ENCODE results near the gene IRX2.

Gene IRX2

DNA sequence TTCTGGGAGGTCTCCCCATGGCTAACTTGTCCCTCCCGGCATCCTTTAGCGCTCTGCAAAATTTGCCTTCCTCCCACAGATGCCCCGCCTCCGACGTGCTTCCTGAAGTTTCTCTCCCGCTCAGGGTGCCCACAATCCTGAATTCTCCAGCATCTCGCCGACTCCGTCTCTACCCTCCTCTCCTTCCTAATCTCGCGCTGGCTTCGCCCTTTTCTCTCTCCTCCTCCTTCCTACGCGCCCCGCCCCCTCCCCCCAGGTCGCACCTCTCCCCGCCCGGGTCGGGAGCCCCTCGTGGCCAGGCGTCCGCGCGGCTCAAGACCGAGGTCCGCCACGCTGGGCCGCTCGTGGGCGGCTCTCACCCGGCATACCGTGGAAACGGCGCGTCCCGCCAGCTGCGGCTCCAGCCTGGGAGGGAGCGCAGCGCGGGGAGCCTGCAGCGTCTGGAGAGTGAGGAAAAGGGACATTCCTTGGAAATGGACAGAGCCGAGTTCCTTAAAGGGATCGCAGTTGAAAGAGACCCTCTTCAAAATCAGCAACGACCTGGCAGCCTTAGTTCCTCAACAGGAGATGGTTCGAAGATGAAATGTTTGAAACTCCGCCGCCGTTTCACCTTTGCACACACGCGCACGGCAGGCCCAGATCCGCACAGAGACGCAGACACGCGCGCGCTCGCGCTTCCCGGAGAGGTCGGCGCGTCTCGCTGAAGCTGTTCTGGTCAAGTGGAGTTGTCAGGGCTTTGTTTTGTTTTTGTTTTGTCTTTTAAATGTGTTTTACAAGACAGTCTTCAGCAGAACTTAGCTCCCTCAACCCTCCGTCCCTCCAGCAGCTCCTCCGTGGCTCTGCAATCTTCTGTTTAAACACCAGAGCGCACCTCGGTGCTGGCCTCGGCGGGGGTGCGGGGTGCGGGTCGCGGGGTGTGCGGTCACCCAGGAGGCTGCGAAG is 5.0 kb upstream of the IRX2 start:
- no peak for DNase-seq (ENCODE audit: low read depth in 1 of 2, low spot score in 1 of 2)

DNA sequence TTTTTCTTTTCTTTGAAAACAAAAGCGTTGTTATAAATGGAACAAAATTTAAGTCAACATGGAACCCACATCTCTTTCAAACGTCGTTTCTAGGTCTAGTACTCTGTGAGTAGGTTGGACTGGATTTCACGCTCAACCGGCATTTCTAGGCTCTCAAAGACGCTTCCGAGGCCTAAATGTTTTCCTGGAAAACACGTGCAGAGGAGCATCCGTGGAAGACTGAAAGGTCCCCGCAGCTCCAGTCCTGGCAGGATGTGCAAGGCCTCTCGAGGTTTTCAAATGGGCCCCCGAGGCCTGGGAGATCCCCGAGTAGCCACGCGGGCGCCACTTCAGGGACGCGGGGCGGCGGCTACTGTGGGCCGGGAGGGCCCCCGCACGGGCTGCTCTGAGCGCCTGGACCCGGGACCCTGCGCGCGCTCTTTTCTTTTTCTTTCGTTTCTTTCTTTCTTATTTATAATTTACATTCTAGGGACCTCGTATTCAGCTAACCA is 4.2 kb upstream of the IRX2 start:
- DNase-seq (ENCODE audit: low read depth in 1 of 2, low spot score in 1 of 2), result no peak

DNA sequence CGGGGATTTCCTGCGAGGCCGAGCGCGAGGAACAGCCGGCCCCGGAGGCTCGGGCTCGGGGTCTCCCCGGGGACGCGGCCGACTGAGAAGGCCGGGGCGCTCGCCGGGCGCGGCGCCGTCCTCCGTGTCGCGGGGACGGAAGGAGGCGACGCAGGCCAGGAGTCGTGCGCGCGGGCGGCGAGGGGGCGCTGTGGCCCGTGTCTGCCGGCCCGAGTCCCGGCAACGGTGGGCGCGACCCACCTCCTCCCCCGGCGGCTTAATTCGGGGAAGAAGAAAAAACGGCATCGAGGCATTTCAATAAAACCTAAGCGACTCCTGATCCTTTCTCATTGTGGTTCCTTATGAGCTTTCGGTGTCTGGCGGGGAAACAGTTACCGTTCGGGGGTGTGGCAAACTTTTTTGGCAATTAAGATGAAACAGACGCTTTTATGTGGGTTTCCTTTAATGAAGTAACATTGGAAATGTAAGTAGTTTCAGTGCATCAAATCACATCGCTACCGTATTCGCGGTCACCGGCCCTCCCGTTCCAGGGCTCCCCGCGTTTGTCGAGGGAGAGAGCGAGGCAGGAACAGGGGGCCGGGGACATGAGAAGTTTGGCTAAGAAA is 3.7 kb upstream of the IRX2 start:
- DNase-seq (ENCODE audit: low read depth in 1 of 2, low spot score in 1 of 2), result no peak

DNA sequence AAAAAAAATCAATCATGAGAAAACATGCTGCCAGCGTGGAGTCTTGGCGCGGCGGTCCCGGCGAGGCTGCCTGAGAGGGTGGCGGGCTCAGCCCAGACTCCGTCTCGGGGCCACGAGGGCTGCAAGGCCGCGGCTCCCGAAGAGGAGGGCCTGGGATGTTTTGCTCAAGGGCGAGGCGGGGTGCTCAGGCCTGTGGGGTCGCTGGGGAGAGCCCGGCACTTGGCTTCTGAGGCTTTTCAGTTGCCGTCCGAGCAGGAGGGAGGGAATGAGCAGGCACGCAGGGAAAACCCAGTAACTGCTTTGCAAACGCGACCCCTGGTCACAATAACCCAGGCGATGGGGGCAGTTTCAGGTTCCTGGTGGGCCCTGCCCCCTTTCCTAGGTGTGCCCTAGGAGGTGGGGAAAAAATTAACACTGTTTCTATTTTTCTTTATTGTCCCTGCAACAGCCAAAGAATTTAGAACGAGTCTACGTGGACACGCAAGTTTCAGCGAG is 3.2 kb upstream of the IRX2 start:
- DNase-seq (ENCODE audit: low read depth in 1 of 2, low spot score in 1 of 2), result no peak

DNA sequence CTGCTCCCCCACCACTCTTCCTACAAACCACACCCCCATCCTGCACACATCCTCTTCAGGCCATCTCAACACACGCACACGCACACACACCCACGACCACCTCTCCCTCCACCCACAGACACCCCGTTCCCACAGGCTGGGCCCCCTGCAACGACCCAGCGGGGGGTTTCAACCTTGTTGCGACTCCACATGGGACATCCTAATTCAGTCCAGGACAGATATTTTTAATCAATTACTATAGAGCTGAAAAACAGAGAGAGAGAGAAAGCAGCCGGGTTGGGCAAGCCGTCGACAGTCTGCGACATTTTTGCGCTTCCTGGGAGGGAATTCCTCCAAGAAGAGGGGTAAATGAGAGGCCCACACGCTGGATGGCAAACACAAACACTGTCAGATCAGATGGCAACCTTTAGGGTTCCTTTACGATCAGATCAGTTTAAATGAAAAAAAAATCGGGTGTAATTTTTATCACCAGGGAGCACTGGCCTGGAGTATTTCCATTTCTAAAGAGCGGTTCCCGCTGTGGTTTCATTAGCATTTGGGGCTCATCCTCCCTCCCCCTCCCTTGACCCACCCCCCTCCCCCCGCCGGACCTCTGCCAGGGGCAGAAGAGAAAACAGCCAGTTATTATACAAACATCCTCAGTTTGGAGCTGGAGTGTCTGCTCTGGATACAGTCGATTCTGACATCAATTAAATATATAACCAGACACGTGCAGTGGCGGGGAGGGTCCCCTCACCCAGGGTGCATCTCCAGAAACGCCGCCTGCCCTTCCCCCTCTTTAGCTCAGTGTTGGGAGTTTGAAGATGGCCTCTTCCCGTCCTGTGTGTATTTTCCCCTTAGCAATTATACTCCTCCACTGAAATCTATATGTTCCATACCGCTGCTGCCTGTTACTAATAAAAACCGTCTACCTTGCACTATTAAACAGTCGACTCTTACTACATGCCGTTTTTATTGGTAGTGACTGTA is 2.3 kb upstream of the IRX2 start:
- DNase-seq (ENCODE audit: low read depth in 1 of 2, low spot score in 1 of 2), result no peak

DNA sequence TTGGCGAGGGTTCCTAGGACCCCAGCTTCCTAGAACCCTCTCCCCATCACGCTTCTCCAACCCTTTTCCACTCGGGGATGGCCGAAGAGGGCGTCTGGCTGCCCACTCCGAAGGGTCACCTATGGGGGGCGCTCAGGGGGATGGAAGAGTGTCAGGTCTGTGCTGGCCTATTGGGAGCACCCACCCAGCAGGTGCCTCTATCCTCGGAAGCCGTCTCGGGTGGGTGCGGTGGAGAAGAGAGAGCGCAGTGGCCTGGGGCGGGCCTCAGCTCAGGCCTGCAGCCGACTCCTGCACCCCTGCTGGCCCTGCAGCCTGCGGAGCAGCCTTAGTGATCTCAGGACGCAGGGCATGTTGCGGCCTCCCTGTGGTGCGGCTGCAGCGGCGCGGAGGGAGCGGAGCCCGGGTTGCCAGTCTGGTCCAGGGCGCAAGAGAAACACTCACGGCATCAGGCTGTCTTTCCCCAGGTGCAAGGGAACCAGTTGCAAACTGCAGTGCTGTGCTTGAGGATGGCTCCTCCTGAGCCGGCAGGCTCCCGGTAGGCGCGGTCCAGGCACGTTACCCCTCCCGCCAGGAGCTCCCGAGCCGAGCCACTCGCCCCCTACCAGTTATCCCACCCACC is 1.5 kb upstream of the IRX2 start:
- DNase-seq (ENCODE audit: low read depth in 1 of 2, low spot score in 1 of 2), result no peak

DNA sequence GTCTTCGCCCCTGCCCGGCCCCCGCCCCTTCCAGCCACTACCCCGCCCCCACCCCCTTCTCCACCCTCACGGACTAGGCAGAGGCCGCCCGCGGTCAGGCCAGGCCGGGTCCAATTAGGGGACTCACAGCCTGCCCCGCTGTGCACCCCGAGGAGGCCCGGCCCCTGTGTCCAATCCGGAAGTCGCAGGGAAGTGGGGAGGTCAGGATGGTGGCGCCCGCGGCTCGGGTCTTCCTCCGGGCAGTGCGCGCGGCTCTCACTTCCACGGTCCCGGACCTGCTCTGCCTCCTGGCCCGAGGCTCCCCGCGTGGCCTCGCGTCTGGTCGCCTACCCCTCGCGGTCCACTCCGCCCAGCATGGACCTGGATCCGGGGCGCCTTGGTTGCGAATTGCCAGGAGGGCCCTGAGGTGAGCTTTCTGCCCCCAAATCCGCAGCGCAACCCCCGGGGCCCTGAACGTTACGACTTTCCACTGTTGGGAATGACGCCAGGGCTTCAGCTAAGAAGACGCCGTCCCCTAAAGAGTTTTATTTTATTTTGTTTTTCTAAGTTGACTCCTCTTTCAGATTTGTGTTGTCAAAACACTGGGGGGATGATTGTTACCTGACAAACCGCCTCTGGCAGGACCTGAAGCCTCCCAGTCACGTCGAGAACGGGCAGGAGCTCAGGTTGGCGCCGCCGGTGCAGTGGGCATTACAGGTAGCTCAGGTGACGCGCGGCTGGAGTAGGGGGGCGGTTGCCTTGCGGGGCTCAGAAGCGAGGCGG is 763 bp upstream of the IRX2 start:
- no peak for DNase-seq (ENCODE audit: low read depth in 1 of 2, low spot score in 1 of 2)

DNA sequence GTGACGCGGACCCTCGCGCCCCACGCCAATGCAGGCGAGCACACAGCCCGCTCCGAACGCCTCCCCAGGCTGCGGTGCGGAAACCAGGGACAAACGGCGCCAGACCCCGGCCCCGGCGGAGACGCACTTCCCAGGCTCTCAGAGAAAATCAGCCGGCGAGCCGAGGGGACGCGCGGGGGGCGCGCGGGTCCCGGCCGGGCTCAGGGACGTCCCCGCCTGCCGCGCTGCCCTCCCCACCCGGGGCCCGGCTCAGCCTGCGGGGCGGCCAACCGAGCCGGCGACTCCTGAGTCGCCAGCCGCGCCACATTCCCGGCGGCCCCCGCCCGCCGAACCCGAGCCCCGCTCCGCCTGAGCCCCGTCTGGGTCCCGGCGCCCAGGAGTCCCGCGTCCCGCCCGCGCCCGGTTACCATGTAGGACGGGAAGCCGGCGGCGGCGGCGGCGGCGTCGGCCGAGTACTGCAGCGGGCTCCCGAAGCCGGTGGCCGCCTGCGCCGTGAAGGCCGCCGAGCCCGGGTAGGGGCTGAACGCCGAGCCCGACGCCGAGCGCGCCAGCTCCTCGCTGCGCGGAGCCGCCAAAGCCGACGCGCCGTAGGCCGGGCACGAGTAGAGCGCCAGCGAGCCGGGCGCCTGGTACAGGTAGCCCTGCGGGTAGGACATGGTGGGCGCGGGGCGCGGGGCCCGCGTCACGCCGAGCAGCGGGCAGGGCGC is 566 bp downstream of the IRX2 start:
- DNase-seq (ENCODE audit: low read depth in 1 of 2, low spot score in 1 of 2), result no peak

DNA sequence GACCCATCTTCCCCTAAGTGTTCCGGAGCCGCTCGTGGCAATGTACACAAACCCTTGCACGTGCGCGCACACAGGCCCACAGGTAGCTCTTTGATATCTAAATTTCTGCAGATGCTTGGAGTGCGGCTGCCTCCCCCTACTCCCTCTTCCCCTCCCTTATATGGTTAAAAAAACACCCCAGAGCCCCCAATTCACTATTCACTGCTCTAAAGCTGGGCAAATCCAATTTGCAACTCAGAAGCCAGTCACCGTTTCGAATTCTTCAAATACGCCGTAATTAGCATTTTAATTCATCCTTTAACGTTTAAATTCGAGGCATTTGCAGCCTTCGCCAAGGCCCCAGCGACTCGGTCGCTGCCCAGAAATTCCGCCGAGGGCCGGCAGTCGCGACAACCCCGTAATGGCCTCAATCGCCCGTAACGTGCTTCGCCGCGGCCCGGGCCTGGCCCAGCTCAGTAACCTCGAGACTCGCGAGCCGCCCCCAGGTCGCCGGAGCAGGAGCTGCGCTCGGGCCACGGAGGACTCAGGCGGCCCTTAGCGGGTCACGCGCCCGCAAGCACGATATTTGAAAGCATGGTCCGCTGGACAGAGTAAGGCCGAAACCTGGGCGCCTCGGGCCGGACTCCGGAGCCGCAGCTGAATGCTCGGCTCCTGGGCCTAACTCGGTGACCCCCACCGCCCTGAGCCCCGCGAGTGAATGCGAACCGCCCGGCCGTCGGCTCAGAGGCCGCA is 1.3 kb downstream of the IRX2 start:
- no peak for DNase-seq (ENCODE audit: low read depth in 1 of 2, low spot score in 1 of 2)

DNA sequence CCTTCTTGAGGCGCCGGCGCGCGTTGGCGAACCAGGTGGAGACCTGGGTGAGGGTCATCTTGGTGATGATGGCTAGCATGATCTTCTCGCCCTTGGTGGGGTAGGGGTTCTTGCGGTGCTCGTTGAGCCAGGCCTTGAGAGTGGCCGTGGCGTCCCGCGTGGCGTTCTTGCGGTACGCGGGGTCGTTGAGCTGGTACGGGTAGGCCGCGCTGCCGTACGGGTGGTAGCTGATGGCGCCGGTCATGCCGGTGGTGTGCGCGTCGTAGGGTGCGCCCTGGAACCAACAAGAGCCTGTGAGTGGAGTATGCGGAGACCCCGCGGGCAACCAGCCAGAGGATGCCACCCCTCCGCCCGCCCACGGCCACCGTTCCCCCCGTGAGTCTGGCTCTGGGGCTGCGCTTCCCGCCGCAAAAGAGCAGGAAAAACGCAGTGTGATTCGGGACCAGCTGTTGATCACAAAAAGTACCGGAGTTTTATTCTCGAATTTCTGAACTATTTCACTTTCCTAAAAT is 1.9 kb downstream of the IRX2 start:
- no peak for DNase-seq (ENCODE audit: low read depth in 1 of 2, low spot score in 1 of 2)

DNA sequence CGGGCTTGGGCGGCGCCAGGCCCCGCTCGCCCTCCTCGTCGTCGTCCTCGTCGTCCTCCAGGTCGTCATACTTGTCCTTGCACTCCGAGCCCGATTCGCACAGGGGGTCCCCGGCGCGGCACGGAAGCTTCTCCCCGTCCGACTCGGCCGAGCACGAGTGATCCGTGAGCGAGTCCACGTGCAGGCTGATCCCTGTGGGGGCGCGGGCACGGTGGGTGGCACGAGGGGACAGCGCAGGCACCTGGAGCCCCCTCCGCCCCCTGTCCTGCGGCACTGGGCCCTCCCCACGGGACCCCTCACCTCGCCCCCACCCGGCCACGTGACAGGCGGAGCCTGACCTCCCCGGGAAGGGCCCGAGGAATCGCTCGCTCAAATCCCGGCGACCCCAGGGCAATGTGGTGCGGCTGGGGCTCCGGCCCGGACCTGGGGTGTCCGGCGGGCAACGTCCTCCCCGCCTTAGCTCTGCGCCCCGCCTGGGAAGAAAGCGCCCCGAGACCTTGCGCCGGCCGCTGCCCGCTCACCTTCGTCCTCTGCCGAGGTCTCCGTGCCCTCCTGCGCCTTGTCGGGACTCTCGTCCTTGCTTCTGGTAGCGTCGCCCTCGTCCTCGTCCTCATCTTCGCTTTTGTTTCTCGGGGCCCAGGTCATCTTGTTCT is 2.5 kb downstream of the IRX2 start:
- no peak for DNase-seq (ENCODE audit: low read depth in 1 of 2, low spot score in 1 of 2)

DNA sequence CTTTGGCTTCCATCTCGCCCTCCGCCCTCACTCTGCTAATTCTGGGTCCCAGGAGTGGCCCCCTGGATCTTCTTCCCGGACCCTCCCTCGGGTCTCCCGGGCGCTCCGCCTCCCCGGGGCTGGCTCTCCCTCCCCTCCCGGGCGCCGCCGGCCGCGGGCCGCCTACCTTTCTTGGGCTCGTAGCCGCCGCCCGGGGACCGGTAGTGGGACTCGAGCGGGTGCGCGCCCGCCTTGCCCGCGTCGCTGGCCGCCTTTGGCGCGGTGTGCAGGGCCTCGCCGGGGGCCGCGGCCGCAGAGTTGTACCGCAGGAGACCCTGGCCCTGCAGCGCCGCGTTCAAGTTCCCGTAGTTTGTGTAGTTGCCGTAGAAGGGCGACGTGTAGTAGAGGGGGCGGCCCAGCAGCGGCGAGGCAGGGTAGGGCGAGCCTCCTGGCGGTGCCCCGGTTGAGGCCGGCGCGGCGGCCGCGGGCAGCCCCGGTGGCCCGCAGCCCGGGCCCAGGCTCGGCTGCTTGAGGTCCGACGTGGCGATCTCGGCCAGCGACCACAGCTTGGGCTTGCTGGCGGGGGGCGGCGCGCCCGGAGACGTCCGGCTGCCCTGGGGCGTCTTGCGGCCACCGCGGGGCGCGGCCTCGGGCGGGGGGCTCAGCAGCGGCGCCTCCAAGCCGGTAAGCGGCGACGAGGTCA is 3.2 kb downstream of the IRX2 start:
- DNase-seq (ENCODE audit: low read depth in 1 of 2, low spot score in 1 of 2), result no peak

DNA sequence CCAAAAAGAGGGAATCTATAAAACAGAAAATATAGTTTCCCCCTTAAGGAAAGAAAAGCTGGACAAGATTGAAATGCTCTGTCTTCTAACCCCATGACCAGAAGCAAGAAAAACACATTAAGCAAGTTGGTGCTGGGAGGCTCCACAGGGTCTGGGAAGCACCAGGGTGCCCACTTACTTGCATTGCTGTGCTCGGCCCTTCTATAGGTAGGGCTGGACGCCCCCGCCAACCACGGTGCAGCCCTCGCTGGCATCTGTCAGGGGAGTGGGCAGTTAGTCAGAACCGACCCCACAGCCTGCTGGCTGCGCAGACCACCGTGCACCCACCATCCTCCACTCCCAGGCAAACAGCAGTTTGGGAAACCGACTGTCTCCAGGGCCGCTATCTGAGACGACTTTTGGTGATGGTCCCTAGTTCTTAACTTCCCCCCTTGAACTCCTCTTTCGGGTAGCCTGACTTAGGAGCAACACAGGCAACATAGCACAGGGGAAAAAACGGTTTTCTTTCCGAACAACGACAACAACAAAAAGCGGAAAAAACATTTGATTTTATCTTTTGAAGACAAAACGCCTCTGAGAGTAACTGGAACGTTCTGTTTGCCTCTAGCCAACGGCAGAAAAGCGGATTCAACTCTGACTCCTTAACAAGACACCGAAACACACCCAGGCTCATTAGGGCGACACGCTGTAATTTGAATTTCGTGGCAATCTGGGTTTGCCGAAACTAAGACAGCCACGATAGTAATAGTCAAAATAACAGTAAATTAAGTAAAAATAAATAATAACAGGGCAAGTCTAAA is 3.9 kb downstream of the IRX2 start:
- DNase-seq (ENCODE audit: low read depth in 1 of 2, low spot score in 1 of 2), result no peak

DNA sequence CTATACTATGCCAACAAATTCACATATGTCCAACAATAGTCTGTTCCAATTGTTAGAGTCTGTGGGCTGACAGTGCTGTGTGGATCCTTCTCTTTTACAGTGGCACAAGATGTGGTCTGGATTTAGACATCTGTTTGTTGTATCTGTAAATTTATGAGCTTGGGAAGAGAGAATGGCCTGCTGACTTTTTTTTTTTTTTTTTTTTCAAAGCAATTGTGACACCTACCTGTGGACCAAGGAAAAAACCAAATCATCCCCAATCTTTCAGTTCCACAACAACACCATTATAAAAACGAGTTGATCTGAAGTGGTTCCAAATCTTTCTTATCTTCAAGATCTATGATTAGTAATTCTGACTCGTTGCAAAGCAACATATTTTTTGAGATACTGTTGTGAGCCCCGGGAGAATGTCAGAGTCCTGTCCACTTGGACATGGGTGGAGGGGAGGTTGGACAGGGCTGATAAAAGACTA is 4.9 kb downstream of the IRX2 start:
- DNase-seq (ENCODE audit: low read depth in 1 of 2, low spot score in 1 of 2), result no peak

DNA sequence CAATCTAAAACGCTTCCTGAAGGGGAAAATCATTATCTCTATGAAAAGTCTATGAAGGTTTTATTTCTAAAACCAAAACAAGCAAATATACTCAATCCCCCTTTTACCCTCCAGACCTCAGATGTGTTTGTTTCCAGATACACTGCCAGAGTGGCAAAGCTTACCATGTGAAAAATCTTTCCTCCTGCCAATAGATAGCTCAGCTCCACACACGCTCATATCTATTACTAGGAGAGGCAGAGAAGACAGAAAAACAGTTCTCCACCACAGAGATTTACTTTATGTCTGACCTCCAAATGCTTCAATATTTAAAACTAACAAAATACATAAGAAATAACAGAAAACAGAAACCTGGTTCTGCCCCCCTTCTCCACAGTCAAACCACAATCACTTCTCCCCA is 7.0 kb downstream of the IRX2 start:
- no peak for DNase-seq (ENCODE audit: low read depth in 1 of 2, low spot score in 1 of 2)

DNA sequence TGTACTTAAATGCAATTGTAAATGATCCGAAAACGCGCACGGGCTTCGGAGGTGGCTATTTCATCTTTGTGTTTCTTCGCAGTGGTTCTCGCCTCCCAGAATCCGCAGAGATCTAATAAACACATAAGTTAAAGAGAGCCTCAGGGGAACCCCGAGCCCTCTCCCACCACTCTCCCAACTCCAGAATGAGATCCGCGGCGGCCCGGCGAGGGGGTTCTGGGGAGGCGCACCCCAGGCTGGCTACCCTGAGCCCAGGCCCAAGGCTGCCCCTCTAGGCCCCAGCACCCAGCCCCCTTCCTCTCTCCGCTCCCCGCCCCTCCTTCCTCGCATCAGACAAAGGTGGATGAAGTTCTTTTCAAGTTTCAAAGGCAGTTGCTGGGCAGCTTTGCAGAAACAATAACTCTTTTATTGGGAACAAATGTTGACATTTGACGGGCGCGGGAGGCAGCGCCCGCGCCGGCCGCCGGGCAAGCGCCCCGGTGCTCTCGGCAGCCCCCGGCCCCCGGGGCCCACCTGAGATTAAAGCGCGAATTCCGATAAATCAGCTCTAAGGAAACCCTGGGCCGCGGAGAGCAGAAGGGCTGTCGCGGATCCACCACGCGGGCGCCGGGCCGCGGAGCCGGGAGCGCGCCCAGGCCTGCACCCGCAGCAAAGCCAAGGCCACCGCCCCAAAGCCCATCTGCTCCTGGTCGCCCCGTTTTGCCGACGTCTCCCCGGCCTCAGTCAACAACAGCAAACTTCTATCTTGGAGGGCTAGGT is 8.4 kb downstream of the IRX2 start:
- no peak for DNase-seq (ENCODE audit: low read depth in 1 of 2, low spot score in 1 of 2)

All from activated CD4-positive, alpha-beta T cell treated with anti-CD3 and anti-CD28 coated beads, Interleukin-2, amount 50 U/mL, for 24 hours (primary cell).